ENCODE results near the gene MPV17.
"Not testable (repeated sequence)": the region's sequence is repeated elsewhere in the genome, so short reads cannot be mapped to it uniquely, and the experiment has no call there.

MPV17 gene

DNA sequence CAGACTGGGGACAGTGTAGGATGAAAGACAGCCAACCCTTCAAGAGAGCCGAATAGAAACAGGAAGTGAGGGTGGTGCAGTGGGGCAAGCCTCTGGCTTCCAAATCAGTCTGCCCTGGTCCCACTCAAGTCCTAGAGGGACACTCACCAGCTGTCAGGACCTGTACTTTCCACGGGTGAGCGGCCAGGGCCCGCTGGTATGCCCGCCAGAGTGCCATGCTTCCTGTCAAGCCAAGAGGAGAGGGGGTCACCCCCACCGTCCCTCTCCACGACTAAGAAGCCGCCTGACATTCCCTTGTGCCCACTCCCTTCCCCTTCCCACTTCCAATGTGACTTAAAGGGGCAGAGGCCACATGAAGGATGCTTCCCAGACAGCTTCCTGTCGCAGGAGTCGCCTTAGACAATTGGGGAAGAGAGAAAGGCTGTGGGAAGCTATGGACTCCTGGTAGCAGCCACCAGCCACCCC lies 564 bp downstream of the MPV17 start:
- no peak for DNase-seq

DNA sequence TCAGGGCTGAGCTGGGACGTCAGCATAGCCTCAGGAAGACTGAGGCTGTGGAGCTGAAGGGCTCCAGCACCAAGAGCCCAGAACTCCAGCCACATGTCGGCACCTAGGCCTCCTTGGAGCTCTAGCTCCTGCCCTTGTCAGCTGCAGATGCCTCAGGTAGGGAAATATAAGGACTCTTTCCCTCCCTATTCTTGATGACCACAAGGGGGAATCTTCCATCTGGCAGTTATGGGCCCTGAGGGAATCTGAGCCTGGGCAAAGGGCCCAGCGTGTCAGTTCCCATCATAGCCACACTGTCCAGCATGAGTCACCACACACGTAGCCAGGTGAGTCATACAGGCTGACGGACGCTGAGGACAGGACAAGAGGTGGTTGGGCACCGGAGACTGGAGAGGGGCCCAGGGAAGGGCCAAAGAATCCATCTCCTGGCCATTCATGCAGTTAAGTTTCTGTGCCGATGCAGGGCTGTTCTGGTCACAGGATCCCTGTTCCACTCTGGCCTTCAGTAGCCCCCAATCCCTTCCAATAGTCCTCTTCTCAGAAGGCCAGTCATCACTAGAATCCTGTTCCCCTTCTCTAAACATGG lies 1.8 kb downstream of the MPV17 start:
- peak in 1 of 2 experiments; percentile 11 for DNase-seq

DNA sequence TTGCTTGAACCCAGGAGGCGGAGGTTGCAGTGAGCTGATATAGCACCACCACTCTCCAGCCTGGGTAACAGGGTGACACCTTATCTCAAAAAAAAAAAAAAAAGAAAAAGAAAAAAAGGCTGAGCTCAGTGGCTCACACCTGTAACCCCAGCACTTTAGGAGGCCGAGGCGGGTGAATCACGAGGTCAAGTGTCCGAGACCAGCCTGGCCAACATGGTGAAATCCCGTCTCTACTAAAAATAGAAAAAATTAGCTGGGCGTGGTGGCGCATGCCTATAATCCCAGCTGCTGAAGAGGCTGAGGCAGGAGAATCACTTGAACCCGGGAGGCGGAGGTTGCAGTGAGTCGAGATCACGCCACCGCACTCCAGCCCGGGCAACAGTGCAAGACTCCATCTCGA lies 3.1 kb downstream of the MPV17 start:
- DNase-seq = not testable (repeated sequence)

DNA sequence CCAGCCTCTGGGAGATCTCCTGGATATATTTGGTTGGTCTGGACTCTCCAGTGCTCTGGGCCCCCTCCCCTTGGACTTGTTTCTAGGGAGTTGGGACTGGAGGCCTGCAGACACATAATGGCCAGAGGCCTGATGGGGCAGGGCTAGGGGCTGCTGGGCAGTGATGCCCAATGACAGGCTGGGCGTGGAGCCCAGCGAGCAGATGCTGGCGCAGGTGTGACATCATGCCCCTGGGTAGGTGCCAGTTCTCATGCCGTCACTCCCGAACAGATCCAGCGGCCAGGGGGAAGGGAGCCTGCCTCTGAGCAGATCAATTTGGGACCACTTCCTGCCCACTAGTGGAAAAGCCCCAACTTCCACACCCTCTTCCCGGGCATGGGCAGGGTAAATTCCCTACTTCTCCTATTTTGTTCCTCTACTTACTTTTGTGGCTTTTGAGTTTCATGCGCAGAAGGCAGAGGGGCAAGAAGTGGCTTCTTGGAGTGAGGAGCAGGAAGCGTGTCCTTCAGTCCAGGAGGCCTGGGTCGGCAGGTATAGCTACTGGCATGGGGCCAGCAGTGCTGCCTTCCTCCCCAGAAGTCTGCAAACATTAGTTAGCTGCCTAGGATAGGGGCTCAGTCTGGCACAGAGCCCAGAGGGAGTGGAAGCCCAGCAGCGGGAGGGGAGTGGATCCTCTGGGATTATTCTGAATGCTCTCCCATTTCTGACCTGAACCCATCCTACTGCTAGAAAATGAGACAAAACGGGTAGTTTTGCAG lies 6.1 kb downstream of the MPV17 start:
- DNase-seq = no peak

DNA sequence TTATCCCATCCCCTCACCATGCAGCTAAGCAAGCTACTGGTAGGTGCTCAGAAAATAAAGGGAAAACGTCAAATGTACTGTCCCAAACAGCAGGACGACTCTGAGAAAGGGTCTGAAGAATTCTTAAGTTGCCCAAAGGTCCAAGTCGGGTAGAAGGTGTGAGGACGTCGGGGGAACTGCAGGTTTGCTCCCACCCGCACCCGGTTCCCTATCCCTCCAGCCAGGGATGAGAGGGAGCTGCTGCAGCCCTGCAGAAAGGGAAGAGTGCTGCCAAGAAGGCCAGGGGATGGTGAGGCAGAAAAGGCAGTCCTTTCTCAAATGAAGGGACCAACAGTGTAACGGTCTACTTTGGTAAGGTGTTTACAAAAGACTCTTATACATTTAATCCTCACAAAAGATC lies 7.8 kb downstream of the MPV17 start:
- no peak for DNase-seq

DNA sequence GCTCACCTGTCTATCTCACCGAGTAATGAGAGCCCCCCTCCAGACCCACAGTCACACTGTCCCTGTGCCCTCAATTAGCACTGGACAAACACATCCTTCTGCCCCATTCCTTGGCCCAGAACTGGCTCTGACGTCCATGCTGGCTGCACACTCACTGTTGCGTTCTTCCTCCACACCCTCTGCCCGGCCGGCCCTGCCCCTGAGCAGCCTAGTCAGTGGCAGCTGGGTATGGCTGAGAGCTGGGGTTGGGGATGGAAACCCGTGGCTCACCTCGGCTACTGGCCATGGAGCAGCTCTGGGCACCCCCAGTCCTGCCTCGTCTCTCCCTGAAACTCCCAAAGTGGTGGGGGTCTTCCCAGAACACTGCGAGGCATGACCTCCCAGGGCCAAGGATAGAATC lies 8.2 kb downstream of the MPV17 start:
- DNase-seq = no peak

DNA sequence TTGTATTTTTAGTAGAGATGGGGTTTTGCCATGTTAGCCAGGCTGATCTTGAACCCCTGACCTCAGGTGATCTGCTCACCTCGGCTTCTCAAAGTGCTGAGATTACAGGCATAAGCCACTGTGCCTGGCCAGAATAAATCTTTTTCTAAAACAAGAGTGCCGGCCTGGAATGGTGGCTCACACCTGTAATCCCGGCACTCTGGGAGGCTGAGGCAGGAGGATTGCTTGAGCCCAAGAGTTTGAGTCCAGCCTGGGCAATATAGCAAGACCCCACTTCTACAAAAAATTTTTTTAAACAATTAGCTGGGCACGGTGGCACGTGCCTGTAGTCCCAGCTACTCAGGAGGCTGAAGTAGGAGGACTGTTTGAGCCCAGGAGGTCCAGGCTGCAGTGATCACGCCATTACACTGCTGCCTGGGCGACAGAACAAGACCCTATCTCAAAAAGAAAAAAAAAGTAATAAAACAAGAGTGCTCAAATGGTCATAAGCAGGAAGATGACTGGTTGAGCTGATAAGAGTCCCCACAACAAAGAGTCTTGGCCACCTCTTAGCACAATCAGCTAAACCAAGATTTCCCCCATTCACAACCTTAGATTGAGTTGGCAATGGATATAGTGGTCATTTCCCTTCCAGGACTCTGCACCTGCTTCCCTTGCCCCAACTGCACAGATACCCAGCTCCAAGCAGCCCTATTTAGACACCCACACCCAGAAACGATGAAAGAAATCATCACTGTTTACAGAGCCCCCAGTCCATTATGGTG lies 8.8 kb downstream of the MPV17 start:
- DNase-seq = no peak

DNA sequence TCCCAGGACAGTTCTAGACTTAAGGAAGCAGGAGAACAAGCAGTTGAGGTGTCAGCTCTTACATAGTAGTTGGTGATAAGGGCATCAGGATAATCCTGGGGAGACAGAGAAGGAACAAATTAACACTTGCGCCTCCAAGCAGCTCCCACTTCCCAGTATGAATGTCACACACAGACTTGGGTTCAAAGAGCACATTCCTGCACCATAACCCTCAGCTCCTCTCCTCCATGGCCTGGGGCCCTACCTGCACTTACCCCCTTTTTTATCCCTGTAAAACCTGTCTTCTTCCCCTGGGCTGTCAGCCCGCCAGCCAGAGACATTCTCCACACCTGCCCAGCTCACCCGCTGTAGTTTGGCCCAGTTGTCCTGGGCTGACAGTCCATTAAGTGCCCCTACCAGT lies 10.7 kb downstream of the MPV17 start:
- DNase-seq = no peak

DNA sequence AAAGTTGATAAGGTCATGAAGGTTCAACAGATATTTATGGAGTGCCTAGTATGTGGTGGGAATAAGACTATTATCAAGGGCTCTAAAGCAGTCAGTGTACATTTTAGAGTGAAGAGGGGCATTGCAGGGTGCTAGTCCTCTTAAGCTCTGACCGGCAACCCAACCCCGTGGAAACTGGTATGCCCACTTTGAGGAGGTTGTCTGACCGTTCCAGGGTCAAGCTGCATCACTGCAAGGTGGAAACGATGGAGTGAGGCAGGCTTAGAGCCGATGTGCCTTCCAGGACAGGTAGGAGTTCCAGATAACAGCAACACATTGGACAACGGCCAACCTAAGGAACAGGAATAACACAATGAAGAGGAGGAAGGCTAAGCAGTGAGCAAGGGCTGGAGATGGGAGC lies 13.2 kb downstream of the MPV17 start:
- DNase-seq = no peak

DNA sequence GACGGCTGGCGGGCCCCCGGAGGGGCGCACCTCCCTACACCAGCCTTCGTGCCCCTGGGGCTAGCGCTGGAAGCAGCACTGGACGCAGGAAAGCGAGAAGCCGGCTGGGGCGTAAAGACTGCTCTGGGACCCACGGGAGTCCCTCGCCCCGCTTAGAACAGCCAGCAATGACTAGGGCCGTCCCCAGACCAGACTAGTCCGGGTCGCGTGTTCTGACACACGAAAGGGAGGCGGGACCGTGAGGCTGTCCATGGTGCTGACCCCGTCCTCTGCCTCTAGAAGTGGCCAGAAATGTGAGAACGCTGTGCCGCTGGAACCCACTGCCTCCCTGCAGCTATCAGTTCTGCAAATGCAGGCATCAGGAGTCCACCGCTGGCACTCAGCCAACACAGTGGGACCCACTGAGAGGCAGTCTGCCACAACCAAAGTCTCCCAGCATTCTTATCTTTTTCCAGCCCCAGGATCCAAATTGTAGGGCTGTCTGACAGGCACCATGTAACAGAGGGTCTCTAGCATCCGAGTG lies 14.5 kb downstream of the MPV17 start, which contains the start of gene UCN:
TSS of gene UCN (minus strand) at position 87 of the 523 bp plus-strand sequence. CDS start 550 bp downstream, outside the sequence.
- DNase-seq = no peak

DNA sequence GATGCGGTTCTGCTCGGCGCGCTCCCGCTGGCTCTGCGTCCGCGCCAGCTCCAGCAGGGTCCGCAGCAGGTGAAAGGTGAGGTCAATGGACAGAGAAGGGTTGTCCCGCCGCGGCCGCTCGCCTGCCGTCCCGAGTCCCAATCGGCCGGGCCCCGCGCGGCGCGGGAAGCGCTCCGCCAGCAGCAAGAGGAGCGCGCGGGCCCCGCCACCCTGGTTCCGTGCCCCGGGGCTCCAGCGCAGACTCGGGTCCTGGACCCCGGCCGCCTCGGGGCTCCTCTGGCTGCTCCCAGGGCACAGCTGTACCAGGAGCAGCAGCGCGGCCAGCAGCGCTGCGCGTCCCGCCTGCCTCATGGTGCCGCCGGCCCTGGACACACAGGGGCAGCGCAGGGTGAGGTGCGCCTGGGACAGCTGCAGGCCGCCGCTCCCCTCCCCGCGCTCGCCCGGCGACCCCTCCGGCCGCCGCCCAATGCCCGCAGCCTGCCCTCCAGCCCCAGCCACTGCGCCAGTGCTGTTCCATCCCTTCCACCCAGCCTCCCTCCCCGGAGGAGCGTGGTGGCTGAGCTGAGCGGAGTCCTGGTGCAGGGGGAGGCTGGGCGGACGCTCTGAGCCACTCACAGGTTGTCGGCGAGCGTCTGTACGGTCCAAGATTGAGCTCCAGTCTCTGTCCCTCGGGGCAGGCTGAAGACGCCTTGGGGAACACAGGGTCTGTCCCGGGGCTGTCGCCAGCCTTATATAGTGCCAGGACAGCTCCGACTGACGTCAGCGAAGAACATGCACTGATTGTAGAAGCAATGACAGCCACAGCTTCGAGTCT lies 15.1 kb downstream of the MPV17 start:
- DNase-seq = no peak

DNA sequence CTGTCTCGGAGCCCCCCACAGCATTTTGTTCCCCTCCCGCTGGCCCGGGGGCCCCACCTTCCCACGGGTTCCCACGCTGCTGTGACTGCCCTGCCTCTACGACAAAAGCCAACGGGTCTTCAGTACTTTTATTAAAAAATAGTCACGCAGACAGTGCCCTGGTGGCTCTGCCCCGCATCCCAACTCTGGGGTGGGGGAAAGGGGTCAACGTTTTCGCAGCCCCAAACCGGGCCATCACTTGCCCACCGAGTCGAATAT lies 15.7 kb downstream of the MPV17 start:
- DNase-seq = no peak

DNA sequence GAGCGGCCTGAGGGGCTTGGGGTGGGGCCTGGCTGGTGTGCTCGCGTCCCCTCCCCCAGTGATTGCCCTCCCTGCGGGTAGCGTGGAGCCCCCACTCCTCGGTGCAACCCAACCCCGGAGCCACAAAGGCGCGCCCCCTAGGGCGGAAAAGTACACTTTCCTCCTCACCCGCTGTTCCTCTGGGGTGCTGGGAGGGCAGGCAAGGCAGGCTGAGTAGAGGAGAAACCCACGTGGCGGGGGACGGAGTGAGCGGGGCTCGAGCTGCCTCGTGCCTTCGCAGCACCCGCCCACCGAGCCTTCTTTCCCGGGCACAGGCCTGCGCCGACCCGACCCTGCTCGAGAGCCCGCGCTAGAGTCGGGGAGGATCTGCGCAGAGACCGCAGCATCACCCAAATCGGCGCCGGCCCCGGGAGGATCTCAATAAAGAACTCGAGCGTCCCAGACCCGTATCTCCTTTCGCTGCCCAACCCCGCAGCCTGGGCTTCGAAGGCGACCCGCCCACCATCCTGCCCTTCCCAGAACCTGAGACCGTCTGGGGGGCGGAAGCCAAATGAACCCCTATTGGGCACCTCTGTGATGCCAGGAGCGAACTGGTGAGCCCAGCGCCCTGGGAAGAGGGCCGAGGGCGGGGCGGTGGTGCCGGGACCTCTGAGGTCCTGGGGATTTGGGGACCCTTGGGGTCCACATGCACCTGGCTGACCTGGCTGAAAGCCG lies 16.2 kb downstream of the MPV17 start:
- DNase-seq = no peak

DNA sequence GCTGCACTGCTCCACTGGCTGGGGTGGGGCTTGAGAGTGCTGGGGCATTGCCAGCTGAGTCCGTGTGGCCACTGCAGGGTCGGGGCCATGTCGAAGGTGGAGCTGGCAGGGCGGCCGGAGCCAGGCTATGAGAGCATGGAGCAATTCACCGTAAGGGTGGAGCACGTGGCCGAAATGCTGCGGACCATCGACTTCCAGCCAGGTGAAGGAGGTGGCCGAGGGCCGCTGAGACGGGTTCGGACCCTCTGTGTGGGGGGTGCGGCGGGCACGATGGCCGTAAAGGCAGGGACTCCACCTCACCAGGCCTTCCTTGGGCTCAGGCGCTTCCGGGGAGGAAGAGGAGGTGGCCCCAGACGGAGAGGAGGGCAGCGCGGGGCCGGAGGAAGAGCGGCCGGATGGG lies 16.8 kb downstream of the MPV17 start:
- DNase-seq = no peak

DNA sequence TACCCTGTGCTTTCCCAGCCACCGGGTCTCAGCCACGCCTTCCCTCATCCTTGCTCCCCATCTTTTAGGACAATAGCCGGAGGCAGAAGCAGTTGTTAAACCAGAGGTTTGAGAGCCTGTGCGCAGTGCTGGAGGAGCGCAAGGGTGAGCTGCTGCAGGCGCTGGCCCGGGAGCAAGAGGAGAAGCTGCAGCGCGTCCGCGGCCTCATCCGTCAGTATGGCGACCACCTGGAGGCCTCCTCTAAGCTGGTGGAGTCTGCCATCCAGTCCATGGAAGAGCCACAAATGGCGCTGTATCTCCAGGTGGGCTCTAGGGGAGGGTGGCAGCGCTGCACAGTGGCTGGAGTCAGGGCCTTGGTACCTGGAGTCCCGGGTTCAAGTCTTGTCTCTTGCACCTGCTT lies 17.4 kb downstream of the MPV17 start:
- DNase-seq = no peak

DNA sequence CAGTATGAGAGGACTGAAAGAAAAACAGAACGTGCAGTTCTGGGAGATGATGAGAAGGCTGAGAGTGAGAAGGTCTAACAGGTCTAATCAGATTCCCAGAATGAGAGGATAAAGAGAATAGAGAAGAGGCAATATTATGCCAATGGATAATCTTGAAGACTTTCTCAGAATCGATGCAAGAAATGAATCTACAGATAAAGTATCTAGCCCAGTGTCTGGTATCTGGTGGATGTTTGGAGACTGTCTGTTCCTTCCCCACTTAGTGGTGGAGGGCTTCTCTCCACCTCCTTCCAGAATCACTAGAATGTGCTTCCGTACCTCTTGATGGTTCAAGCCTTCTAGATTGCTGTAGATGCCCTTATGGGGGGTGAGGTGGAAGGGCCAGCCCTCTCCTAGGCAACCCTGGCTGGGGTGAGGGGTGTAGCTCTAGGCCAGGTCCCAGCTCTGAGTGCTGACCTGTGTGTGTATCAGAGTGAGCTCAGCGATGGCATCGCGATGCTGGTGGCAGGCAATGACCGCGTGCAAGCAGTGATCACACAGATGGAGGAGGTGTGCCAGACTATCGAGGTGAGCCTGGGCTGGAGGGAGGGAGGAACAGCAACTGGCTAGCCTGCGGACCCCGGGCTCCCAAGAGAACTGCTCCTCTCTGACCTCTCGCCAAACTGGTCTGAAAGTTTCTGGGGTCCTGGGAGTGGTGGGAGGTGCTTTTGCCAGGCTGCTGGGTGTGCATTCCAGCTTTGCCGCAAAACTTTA lies 18.2 kb downstream of the MPV17 start:
- no peak for DNase-seq

DNA sequence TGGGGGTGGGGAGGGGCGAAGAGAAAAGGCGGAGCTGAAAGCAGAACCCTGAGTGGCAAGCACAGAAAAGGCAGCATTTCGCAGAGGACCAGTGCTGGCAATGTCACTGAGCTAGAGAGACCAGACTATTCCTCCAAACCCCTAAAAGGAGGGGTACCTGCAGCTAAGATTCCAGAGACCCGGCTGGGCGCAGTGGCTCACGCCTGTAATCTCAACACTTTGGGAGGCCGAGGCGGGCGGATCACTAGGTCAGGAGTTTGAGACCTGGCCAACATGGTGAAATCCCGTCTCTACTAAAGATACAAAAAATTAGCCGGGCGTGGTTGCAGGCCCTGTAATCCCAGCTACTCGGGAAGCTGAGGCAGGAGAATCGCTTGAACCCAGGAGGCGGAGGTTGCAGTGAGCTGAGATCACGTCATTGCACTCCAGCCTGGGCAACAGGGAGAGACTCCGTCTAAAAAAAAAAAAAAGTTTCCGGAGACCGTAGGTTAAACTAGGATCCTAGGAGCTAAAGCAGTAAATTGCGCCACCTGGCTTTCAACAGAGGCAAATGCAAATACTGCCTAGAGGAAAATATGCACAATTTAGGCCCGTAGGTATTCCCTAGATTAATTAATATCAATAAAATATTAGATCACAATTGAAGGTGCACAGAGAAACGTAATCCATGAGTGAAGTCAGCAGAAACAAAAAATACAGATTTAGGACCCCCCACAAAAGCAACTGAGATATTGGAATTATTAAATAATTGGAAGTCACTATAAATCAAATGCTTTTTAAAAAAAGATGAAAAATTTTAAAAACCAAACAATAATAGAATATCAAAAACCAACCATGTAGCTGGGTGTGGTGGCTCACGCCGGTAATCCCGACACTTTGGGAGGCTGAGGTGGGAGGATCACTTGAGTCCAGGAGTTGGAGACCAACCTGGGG lies 19.5 kb downstream of the MPV17 start:
- peak in 1 of 2 experiments; percentile 1 for DNase-seq

DNA sequence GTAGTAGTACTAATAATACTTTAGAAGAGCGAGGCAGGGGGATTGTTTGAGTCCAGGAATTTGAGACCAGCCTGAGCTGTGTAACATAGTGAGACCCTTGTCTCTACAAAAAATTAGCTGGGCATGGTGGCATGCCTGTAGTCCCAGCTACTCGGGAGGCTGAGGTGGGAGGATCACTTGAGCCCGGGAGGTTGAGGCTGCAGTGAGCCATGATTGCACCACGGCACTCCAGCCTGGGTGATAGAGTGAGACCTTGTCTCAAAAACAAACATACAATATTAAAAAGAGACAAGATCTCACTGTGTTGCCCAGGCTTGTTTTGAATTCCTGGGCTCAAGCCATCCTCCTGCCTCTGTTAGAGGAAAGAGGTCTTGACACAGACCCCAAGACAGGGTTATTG lies 22.3 kb downstream of the MPV17 start:
- DNase-seq = not testable (repeated sequence)

DNA sequence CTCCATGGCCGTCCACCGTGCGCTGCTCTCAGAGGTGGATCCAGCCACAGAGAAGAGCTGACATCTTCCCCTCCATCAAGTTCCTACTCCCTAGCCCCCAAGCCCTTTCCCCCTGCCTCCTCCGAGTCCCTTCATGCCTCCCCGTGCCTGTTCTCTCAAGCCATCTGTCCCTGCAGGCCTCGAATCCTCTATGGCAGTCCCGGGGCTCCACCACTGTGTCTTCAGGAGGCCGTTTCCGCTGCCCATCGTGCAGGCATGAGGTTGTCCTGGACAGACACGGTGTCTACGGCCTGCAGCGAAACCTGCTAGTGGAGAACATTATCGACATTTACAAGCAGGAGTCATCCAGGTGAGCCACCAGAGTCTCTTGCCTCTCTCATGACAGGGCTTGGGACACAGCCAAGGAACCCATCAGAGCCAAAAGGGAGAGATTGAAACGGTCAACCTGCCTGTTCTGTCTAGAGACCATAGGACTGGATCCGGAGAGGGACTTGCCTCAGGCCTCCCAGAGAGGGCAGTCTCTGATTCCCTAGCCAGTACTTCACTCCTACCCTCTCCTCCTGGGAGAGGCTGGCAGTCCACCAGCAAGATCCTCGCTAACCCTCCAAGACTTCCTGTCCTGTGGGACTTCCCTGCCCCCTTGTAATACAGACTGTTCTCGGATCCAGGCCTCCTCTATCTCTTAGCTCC lies 24.4 kb downstream of the MPV17 start:
- DNase-seq = no peak

DNA sequence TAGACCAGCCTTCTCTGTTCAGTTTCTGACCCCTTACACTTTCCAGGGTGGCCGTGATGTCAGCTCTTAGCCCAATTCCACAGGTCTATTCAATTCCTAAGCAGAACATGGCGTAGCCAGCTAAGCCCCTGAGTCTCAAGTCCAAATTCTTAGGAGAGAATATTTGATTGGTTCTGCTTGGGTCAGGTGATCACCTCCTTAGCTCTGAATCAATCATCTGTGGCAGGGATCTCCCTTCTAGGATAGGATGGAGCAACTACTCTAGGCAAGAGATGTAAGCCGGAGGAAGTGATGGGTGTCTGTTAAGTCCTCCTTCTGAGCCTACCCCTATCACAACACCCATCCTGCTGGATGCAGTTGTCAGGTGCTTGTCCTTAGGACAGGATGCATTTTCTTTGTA lies 25.7 kb downstream of the MPV17 start:
- DNase-seq = no peak
